Stimulated activated CD8-positive, alpha-beta memory T cell treated with anti-CD3 and anti-CD28 coated beads, Interleukin-12 subunit alpha, Interleukin-12 subunit beta, amount 100 ng/mL, for 1 hour (primary cell): ENCODE measurements around the gene FAM83C.
A peak's percentile ranks its signal among the peaks of the same experiment; 100 is the strongest.

Source experiments
- DNase-seq: peaks from one replicate; pipeline ENCODE4 v3.0.0-alpha.2; 2020; ENCODE audit warnings: low read depth

Gene FAM83C

DNA sequence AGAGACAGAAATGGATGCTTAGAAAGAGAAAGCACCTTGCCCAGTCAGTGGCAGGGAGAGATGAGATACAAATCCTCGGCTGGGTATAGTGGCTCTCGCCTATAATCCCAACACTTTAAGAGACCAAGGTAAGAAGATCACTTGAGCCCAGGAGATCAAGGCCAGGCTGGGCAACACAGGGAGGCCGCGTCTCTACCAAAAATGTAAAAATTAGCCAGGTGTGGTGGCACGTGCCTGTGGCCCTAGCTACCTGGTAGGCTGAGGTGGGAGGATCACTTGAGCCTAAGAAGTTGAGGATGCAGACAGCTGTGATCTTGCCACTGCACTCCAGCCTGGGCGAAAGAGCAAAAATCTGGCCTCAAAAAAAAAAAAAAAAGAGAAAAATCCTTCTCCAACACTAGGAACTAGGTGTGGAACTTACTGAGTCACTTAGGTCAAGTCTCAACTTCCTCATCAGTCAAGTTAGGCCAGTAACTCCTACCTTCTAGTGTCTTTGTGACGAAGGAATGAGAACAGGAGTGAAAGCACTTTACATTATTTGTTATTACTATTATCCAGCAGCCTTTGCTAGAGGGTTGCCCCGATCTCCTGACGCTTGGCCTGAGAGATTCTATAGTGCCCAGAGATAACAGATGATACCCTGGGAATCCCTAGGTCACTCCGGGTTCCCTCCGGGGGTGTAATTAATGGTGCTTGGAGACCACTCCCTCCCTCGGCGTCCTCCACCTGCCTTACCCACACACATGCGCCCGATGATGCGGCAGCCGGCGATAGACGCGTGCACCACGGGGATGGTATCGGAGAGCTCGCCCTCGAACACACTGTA, 8.6 kb downstream of the FAM83C start:
- no peak for DNase-seq

DNA sequence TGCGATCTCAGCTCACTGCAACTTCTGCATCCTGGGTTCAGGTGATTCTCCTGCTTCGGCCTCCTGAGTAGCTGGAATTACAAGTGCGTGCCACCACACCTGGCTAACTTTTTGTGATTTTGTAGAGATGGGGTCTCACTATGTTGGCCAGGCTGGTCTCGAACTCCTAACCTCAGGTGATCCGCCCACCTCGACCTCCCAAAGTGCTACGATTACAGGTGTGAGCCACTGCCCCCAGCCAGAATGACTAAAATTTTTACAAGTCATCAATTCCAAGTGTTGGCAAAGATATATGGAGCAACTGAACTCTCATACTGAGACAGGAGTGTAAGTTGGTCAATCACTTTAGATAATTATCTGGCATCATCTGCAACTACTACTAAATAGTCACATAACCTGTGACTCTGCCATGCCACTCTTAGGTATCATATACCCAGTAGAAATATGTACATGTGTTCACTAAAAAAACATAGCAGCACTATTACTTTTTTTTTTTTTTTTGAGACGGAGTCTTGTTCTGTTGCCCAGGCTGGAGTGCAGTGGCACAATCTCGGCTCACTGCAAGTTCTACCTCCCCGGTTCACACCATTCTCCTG, 10.6 kb downstream of the FAM83C start:
- DNase-seq = no peak

DNA sequence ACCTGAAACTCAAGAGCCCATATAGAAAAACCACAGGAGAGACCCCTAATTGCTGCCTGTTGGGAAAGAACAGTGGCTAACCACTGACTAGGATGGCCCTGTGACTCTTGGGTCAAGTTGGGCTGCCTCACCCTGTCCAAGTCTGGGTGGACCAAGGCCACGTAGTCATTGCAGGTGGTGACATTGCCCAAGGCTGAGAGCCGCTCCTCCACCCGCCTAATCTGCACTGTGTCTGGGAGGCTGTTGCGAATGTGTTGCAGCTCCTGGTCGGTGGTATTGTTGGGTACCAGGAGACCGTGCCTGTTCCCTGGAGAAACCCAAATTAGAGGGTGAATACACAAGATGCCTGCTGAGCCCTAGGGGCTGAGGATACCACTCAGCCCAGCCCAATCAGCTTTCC, 11.7 kb downstream of the FAM83C start:
- no peak for DNase-seq

DNA sequence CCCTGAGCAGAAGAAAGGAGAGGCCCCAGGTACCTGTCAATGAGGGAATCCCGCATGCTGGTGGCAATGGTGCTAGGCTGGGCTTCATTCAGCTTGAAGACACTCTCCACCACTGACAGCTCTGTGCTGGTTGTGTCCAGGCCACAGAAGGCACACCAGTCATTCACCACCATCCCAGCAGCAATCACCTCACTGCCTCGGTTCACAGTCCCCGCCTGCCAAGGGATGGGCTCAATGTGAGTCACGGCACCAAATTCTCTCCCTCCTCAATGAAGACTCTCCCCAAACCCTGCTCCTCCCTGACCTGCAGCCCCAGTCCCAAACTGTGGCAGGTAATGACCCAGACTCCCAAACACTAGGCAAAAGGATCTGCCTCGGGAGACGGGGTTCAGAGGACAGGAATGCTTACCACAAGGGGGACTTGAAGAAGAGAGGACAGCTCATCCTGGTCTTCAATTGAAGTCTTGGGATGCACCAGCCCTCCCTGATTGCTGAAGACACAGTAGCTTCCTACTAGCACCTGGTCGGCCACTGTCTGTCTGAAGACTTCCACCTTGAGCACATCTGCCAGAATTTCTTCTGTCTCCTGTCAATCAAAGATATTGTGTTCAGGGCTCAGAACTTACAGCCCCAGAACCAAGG, 12.6 kb downstream of the FAM83C start:
- no peak for DNase-seq

DNA sequence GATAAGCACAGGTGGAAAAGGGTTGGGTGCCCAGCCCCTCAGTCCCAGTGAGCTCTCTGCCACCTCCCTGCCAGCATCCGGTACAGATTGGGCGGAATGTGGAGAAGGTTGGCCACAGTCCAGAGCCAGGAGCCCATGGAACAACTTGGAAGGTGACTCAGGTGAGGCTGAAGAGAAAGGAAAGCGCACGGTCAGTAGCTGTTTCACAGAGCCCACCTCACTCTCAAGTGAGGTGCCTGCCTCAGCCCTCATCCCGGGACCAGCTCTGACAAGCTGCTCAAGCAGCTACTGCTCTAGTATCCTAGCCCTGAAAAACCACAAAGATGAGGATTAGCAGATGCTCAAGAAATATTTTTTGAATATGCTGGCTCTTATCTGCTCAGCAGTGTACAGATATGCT, 13.2 kb downstream of the FAM83C start:
- no peak for DNase-seq

DNA sequence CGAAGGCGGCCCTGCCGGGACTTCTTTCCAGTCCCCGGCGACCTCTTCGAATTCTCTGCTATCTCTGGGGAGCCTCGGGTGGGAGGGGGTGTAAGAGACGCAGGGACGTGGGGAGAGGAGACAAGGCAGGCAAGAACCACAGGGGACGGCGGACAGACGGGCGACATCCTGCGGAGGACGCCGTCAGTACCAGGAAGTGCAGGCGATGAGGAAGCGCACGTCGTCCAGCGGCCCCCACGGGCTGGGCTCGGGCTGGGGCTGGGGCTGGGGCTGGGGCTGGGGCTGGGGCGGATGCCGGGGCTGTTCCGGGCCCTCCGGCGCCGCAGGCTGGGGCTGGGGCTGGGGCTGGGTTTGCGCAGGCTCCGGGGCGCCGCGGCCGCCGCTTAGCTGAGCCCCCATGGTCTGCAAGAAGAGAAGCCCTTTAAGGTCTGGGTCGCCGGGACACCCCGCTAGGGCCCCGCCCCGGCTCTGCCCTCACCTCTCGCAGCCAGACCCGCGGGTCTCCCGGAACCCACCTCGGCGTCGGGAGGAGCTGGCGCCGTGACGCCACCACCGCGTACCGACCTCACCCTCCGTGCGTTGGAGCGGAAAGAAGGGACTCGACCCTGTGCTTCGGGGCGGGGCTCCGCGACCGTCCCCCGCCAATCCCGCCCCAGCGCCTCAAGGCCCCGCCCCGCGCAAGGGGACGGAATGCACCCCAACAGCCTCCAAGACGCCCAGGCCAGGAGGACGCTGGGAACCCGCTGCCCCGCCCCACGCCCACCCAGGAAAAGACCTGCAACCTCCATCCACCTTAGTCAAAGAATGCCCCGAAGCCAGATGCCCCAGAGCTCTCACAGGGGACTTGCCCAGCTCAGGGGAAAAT, 14.5 kb downstream of the FAM83C start, which contains the start of gene MMP24OS:
Gene MMP24OS (minus strand): TSS at position 592 of the 865 bp plus-strand sequence. CDS start 193 bp downstream, at position 399.
- peak; percentile 82 for DNase-seq

DNA sequence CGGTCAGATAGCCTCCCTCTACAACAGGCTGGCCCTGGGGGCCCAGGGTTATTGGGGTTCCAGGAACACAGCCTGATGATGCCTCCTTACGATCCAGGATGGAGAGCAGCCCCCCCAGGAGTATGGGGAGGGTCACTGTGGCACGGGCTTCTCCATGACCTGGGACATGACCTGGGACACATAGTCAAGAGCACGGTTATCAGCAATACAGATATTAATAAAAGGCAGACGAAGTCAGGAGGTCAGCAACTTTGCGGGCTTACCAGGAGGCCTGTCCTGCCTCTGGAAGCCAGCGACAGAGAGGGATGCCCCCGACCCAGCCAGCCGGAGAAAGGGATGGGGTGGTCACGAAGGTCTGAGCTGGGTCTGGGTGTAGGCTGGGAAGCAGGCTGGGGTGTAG, 15.1 kb downstream of the FAM83C start:
- DNase-seq = no peak

DNA sequence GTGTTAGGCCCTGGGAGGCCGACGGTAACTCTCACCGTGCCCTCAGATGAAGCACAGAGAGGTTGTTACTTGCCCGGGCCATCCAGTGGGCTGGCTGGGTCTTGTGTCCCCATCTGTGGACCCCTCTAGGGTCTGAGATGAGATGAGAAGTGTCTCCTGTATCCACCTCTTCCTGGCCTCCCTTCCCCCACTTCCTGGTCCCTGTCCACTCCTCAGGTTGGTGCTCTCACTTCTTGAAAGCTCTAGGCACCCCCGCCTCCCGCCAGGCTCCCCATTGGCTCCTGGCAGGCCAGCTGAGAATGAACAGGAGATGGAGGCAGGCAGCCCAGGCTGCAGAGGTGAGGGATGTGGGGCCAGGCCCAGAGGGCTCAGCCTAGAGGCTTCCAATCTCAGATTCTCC, 15.8 kb downstream of the FAM83C start:
- DNase-seq = no peak

DNA sequence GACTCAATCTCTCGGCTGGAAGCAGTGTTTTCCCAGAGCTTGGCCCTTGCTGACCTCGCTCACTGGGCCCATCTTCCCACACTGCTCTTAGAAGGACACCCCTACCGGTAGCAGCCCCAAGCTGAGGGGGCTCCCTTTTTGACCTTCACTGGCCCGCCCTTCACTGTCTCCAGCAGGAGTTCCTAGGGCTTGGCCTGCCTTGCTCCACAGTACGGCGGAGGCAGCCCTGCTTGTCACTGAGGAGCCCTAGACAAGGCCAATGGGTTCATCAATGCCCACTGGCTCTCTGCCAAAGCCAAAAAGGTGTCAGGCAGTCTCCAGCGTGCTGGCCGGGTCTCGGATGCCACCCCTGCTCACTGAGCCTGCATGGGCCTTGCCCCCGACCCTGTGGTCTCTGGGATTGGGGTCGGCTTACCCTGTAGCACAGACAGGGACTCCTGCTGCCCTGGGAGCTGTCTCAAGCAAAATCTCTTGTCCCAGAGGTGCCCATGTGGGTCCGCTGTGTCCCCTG, 16.4 kb downstream of the FAM83C start:
- DNase-seq = no peak

DNA sequence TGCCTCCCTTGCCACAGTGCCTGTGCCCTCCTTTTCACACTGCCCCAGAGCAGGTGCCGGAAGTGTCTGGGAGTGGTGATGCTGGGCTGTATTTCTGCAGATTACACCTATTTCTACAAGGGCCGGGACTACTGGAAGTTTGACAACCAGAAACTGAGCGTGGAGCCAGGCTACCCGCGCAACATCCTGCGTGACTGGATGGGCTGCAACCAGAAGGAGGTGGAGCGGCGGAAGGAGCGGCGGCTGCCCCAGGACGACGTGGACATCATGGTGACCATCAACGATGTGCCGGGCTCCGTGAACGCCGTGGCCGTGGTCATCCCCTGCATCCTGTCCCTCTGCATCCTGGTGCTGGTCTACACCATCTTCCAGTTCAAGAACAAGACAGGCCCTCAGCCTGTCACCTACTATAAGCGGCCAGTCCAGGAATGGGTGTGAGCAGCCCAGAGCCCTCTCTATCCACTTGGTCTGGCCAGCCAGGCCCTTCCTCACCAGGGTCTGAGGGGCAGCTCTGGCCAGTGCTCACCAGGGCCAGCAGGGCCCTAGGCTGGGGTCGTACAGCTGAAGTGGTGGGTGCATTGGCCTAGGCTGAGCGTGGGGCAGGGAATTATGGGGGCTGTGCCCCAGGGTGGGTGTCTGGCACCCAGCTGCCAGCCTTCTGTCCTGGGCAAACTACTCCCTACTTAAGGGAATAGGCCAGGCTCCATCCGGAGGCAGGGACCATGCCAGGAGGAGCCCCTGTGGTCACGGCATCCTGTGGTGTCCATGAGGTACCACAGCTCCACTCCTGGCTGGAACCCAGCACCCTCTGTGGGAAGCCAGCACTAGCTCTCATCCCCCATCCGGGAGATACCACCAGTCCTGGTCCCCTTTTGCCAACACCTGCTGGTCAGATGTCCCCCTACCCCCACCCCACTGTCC, 17.8 kb downstream of the FAM83C start:
- no peak for DNase-seq

DNA sequence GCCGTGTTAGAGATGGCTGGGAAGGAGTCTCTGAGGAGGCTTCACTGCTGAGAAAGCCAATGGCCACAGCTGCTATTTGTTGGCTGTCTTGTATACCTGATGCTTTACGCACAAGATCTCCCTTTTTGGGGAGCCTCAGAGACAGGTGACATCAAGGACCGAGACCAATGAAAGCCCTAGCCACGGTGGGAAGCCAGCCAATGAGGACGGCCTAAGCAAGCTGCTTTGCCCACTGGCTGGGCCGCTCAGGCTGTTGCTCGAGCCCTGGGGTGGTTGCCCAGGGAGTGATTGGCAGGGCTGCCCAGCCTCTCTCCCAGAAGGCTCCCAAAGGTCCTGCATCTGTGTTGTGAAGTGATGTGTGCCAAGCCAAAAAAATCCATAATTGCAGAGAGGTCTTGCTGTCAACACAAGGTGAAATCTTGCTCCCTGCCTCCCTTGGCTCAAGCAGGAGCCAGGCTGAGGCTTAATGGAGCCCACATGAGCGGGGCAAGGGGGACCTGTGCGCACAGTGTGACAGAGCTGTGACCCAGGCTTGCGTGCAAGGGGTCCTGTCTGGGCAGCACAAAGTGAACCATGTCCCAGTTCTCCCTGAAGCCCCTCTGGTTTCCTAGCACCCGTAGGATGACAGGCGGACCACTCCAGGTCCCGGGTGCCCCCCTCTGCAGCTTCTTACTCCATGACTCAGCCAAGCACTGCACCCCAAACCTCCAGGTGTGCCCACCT, 18.6 kb downstream of the FAM83C start:
- no peak for DNase-seq

DNA sequence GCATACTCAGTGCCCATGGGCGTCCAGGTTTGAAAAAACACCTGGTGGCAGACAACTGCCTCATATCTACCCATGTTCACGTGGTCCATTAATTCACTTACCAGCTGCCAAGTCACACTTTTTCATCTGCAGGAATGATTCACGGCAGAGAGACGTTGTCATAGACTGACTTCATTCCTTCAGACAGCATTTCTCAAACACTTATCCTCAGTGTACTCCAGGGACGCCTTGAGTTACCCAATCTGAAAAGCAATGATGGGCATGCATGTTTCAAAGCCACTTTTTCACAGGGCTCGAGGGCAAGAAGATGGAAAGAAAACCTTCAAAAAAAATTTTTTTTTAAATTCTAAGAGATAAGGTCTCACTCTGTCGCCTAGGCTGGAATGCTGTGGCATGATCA, 20.3 kb downstream of the FAM83C start:
- no peak for DNase-seq

DNA sequence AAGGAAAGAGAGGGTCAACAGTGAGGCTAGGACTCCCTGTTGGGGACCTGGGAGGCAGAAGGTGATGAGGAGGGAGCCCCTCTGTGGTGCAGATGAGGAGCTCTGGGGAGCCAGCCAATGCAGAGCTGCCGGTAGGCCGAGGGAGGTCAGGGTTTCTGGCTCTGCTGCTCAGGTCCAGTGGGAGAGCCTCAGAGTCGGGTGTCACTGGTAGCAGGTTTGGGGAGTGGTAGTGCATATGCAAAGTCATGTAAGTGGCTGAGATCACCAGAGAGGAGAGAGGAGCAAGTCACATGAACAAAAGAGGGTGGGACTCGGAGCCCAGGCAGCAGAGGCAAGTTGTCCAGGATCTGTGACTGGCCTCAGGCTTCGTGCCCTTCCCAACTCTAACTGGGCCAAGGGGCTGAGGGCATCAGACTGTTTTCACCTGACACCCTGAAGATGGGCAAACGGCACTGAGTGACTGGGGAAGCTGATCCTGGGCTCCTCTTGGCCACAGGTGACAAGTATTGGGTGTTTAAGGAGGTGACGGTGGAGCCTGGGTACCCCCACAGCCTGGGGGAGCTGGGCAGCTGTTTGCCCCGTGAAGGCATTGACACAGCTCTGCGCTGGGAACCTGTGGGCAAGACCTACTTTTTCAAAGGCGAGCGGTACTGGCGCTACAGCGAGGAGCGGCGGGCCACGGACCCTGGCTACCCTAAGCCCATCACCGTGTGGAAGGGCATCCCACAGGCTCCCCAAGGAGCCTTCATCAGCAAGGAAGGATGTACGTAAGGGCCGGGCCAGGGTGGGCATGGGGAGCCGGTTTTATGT, 20.9 kb downstream of the FAM83C start:
- DNase-seq = no peak

DNA sequence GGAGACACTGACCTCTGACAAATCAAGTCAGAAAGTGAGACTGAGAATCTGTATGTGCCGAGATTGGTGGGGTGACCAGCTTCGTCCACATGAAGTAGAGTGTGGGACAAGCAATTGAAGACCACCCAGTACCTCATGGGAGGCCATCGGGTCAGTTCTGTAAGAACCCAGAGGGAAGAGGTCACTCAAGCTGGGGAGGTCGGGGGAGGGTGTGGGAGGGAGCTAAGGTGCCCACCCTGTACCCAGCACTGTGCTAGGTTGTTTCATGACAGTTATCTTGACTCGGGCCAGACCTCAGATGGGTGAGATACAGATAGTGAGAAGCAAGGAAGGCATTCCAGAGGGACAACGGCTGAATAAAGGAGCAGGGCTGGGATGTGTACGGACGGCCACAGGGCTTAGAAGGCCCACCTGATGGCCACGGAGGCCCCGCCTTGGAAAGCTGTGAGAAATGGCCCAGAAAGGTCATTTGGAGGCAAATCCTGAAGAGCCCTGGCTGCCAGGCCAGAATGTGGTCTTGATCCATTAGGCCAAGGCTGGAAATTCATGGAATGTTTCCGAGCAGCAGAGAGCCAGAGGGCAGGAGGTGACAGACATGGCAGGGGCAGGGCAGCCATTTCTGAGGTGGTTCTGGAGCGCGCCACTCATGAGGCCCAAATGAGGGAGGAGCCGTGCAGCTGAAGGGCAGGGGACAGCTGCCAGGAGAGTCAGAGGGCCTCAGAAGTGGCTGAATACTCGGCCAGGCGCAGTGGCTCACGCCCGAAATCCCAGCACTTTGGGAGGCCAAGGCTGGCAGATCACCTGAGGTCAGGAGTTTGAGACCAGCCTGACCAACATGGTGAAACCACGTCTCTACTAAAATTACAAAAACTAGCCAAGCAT, 22.0 kb downstream of the FAM83C start:
- DNase-seq = no peak

DNA sequence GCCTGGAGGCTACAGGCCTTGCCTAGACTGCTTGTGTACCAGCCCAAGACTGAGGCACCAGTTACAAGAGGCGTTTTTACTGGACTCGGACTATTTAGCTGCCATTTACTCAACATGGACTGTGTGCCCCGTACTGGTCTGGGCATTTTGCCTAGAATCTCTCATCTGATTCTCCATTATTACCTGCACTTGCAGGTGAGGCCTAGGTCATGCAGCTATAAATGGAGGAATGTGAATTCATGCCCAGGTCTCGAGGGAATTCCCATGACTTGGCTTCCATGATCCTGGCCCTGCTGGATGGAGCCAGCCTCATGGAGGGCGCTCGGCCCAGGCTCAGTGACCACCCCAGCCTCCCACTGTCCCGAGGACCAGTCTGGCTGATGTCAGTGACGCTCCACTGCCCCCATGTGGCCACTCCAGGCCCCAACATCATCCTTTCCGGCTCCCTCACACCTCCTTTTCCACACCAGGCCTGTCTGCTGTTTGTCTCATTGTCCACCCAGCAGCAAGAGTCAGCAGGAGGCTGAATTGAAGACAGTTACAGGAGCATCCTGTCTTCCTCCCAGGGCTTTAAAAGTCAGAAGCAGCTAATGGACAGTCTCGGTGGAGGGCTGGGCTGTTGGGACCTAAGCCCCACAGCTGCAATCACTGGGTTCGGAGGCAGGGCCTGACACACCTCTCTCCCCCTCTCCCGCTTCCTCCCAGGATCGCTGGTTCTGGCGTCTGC, 23.0 kb downstream of the FAM83C start:
- DNase-seq = no peak

DNA sequence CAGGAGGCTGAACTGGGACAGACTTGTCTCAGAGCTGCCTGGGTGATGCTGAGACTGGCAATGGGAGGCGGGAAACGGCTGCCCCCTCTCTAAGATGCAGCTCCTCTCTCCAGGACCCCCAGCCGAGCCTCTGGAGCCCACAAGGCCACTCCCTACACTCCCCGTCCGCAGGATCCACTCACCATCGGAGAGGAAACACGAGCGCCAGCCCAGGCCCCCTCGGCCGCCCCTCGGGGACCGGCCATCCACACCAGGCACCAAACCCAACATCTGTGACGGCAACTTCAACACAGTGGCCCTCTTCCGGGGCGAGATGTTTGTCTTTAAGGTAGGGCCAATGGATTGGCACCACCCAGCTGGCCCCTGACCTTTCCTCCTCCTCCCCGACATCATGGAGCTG, 25.1 kb downstream of the FAM83C start:
- DNase-seq = no peak

DNA sequence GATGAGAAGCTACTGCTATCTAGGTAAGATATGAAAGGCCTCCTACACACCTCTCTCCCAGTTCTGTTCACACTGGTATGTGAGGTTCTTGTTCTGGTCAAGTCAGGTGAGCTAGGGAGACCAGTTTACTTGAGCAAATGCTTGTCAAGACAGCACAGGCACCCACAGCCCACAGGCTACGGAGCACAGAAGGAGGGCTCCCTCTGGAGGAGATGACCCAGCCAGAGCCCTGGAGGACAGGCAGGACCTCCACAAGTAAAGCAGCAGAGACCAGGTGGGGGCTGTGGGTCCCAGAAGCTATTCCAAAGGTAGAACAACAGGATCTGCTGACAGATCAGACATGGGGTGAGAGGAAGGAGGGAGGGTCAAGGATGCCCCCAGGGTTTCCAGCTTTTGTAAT, 27.5 kb downstream of the FAM83C start:
- DNase-seq = no peak
